ENCODE results near the gene ADAMTS6.
"Not testable (repeated sequence)": the region's sequence is repeated elsewhere in the genome, so short reads cannot be mapped to it uniquely, and the experiment has no call there.

Gene ADAMTS6

GRCh38 chr5:65191554-65192135 is 290.1 kb downstream of the ADAMTS6 start:
- DNase-seq = no peak

GRCh38 chr5:65190328-65191053 is 291.2 kb downstream of the ADAMTS6 start:
- no peak for DNase-seq

GRCh38 chr5:65186646-65187227 is 295.0 kb downstream of the ADAMTS6 start:
- DNase-seq = no peak

GRCh38 chr5:65185468-65185867 is 296.3 kb downstream of the ADAMTS6 start:
- no peak for DNase-seq

- DNase-seq = no peak
Measured at GRCh38 chr5:65184780-65185179, 296.9 kb downstream of the ADAMTS6 start.

- DNase-seq = not testable (repeated sequence)
Measured at GRCh38 chr5:65174231-65174630, 307.5 kb downstream of the ADAMTS6 start.

GRCh38 chr5:65173130-65173525 is 308.6 kb downstream of the ADAMTS6 start:
- DNase-seq = no peak

- DNase-seq = no peak
Measured at GRCh38 chr5:65172486-65173129, 309.1 kb downstream of the ADAMTS6 start.

- no peak for DNase-seq
Measured at GRCh38 chr5:65171645-65172044, 310.1 kb downstream of the ADAMTS6 start.

- DNase-seq = no peak
Measured at GRCh38 chr5:65163698-65164097, 318.0 kb downstream of the ADAMTS6 start.

GRCh38 chr5:65161655-65162054 is 320.1 kb downstream of the ADAMTS6 start:
- no peak for DNase-seq

- no peak for DNase-seq
Measured at GRCh38 chr5:65157906-65158603, 323.7 kb downstream of the ADAMTS6 start.

GRCh38 chr5:65156933-65157332 is 324.8 kb downstream of the ADAMTS6 start:
- no peak for DNase-seq

- no peak for DNase-seq
Measured at GRCh38 chr5:65152131-65152530, 329.6 kb downstream of the ADAMTS6 start.

- no peak for DNase-seq
Measured at GRCh38 chr5:65151614-65152013, 330.1 kb downstream of the ADAMTS6 start.

- DNase-seq = no peak
Measured at GRCh38 chr5:65150599-65151304, 331.0 kb downstream of the ADAMTS6 start.

- DNase-seq = no peak
Measured at GRCh38 chr5:65149827-65150226, 331.9 kb downstream of the ADAMTS6 start.

GRCh38 chr5:65144136-65144871 is 337.4 kb downstream of the ADAMTS6 start:
- DNase-seq = no peak

- DNase-seq = no peak
Measured at GRCh38 chr5:65142511-65143011, 339.2 kb downstream of the ADAMTS6 start.

- DNase-seq = no peak
Measured at GRCh38 chr5:65142016-65142415, 339.7 kb downstream of the ADAMTS6 start.

- DNase-seq = no peak
Measured at GRCh38 chr5:65141493-65141892, 340.2 kb downstream of the ADAMTS6 start.

- no peak for DNase-seq
Measured at GRCh38 chr5:65137631-65138030, 344.1 kb downstream of the ADAMTS6 start.

Measured in CD4-positive, alpha-beta T cell treated with Interleukin-1 beta for 1 hour (primary cell).